Measurements from ENCODE around the gene CST9L.

DNA sequence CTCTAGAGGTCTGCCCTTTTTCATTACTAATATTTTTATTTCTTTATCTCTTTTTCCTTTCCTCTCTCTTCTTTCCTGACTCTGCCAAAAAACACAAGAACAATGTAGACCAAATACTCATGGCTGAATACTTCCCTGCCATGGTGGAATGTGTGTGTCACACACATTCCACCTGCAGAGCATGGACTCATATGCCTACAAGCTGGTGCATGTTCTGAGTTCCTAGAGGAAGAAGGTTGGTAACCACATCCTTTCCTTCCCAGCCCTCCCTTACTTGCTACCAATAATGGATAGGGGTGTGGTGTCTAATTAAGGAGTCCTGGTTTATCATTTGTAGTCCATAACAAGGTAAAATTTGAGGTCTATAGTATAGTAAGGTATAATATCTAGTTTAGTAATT is 15.2 kb upstream of the CST9L start:
- TF ChIP-seq, protein P1, sequence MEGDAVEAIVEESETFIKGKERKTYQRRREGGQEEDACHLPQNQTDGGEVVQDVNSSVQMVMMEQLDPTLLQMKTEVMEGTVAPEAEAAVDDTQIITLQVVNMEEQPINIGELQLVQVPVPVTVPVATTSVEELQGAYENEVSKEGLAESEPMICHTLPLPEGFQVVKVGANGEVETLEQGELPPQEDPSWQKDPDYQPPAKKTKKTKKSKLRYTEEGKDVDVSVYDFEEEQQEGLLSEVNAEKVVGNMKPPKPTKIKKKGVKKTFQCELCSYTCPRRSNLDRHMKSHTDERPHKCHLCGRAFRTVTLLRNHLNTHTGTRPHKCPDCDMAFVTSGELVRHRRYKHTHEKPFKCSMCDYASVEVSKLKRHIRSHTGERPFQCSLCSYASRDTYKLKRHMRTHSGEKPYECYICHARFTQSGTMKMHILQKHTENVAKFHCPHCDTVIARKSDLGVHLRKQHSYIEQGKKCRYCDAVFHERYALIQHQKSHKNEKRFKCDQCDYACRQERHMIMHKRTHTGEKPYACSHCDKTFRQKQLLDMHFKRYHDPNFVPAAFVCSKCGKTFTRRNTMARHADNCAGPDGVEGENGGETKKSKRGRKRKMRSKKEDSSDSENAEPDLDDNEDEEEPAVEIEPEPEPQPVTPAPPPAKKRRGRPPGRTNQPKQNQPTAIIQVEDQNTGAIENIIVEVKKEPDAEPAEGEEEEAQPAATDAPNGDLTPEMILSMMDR (conservative IDR thresholded peaks at IDR 0.05; ENCODE audit: low read length) = no peak
- no peak for TF ChIP-seq EZH2phosphoT487 (IDR thresholded peaks at IDR 0.05; ENCODE audit: borderline replicate concordance, low read depth, low read length)

Data from OCI-LY7 (cell line).